GM03348 (cell line): Measurements from ENCODE around the gene ANKMY2.
"Not testable (repeated sequence)": the region's sequence is repeated elsewhere in the genome, so short reads cannot be mapped to it uniquely, and the experiment has no call there.

Experiments
- DNase-seq: peaks from one replicate; pipeline ENCODE4 v3.0.0; 2012; ENCODE audit warnings: low spot score

The ANKMY2 gene

GRCh38 chr7:16659854-16660497, 14.4 kb upstream of the ANKMY2 start:
- not testable (repeated sequence) for DNase-seq

GRCh38 chr7:16657656-16658279, 12.2 kb upstream of the ANKMY2 start:
- DNase-seq = peak; percentile 77

- DNase-seq = no peak
These were observed 10.6 kb upstream of the ANKMY2 start for GRCh38 chr7:16656141-16656540.

GRCh38 chr7:16655394-16655793, 9.8 kb upstream of the ANKMY2 start:
- no peak for DNase-seq

GRCh38 chr7:16652888-16653287, 7.3 kb upstream of the ANKMY2 start:
- DNase-seq = no peak

GRCh38 chr7:16652240-16652583, 6.7 kb upstream of the ANKMY2 start:
- no peak for DNase-seq

GRCh38 chr7:16651396-16652239, 6.1 kb upstream of the ANKMY2 start:
- no peak for DNase-seq

GRCh38 chr7:16650266-16650665, 4.7 kb upstream of the ANKMY2 start:
- DNase-seq = no peak

GRCh38 chr7:16649196-16649595, 3.6 kb upstream of the ANKMY2 start:
- no peak for DNase-seq

GRCh38 chr7:16648551-16648950, 3.0 kb upstream of the ANKMY2 start:
- no peak for DNase-seq

- DNase-seq = no peak
These were observed 1.9 kb upstream of the ANKMY2 start for GRCh38 chr7:16647435-16647960.

GRCh38 chr7:16646472-16647072, 1.0 kb upstream of the ANKMY2 start:
- peak; percentile 18 for DNase-seq

GRCh38 chr7:16644636-16645592, 640 bp downstream of the ANKMY2 start:
- peak; percentile 73 for DNase-seq

- DNase-seq = no peak
These were observed 1.4 kb downstream of the ANKMY2 start for GRCh38 chr7:16644157-16644556.

- DNase-seq = no peak
These were observed 7.0 kb downstream of the ANKMY2 start for GRCh38 chr7:16638282-16639280.

GRCh38 chr7:16637379-16637778, 8.2 kb downstream of the ANKMY2 start:
- no peak for DNase-seq

- DNase-seq = peak; percentile 21
These were observed 8.9 kb downstream of the ANKMY2 start for GRCh38 chr7:16636555-16637101.

GRCh38 chr7:16634271-16634738, 11.2 kb downstream of the ANKMY2 start:
- no peak for DNase-seq

- DNase-seq = no peak
These were observed 14.9 kb downstream of the ANKMY2 start for GRCh38 chr7:16630654-16631053.

- peak; percentile 25 for DNase-seq
These were observed 18.3 kb downstream of the ANKMY2 start for GRCh38 chr7:16627236-16627635.
